Duodenal mucosa (tissue), 2 donors: ENCODE measurements around the gene CGNL1.

Source experiments
- H3K27ac ChIP-seq: one replicate; pipeline ENCODE4 v1.7.0; 2013; ENCODE audit warnings: low read depth, low read length
- H3K27me3 ChIP-seq, 2 donors: one replicate each; pipeline ENCODE4 v1.7.0; 2013; ENCODE audit warnings: low read length in 2 of 2, control low read depth in 1 of 2; ENCODE audit not compliant: insufficient read depth in 2 of 2, control insufficient read depth in 1 of 2
- H3K36me3 ChIP-seq, 2 donors: one replicate each; pipeline ENCODE4 v1.7.0; 2013; ENCODE audit warnings: low read length in 2 of 2, control low read depth in 1 of 2; ENCODE audit not compliant: insufficient read depth in 2 of 2, control insufficient read depth in 1 of 2
- H3K4me1 ChIP-seq, 2 donors: one replicate each; pipeline ENCODE4 v1.7.0; 2013; ENCODE audit warnings: low read length in 2 of 2, control low read depth in 1 of 2; ENCODE audit not compliant: insufficient read depth in 2 of 2, control insufficient read depth in 1 of 2
- H3K4me3 ChIP-seq, 2 donors: one replicate each; pipeline ENCODE4 v1.7.0; 2013; ENCODE audit warnings: low read length in 2 of 2, low read depth in 1 of 2
- H3K9ac ChIP-seq, 2 donors: one replicate each; pipeline ENCODE4 v1.7.0; 2013; ENCODE audit warnings: low read length in 2 of 2, low read depth in 1 of 2
- H3K9me3 ChIP-seq, 2 donors: one replicate each; pipeline ENCODE4 v1.7.0; 2013; ENCODE audit warnings: low read length in 2 of 2, control low read depth in 1 of 2; ENCODE audit not compliant: control insufficient read depth in 1 of 2

CGNL1 gene

DNA sequence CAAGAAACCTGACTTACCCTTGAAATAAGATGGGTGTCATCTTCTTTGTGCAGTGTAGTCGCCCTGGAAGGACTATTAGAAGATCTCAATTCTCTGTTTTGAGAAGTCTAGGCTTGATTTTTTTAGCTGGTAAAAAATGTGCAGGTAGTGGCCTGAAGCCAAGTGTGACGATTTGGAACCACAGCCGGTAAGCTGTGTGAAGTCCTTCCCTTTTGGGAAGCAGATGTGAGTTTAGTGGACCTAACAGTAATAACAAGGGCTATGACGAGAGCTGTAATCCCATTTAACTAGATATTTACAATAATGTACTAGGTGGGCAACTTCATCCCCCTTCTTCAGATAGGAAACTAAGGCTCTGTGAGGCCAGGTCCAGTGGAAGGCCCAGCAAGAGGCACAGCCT lies 133.7 kb downstream of the CGNL1 start:
- no peak overlapping the region for H3K4me3 ChIP-seq
- H3K27me3 ChIP-seq: no peaks in the 10 kb centered on the region
- H3K27ac ChIP-seq: no peak overlapping the region
- no peaks in the 10 kb centered on the region for H3K9me3 ChIP-seq
- H3K4me1 ChIP-seq: peaks cover 16 to 26% of the 10 kb centered on the region in 2 donors
- H3K36me3 ChIP-seq: no peaks in the 10 kb centered on the region
- no peak overlapping the region for H3K9ac ChIP-seq

GRCh38 chr15:57510647-57511046 lies 134.3 kb downstream of the CGNL1 start:
- Histone ChIP-seq H3K4me1 (peaks cover 9 to 19% of the 10 kb centered on the region in 2 donors), H3K9me3 (no peaks in the 10 kb centered on the region), H3K9ac (no peak overlapping the region), H3K27ac (no peak overlapping the region), H3K36me3 (no peaks in the 10 kb centered on the region), H3K27me3 (no peaks in the 10 kb centered on the region), H3K4me3 (no peak overlapping the region)

DNA sequence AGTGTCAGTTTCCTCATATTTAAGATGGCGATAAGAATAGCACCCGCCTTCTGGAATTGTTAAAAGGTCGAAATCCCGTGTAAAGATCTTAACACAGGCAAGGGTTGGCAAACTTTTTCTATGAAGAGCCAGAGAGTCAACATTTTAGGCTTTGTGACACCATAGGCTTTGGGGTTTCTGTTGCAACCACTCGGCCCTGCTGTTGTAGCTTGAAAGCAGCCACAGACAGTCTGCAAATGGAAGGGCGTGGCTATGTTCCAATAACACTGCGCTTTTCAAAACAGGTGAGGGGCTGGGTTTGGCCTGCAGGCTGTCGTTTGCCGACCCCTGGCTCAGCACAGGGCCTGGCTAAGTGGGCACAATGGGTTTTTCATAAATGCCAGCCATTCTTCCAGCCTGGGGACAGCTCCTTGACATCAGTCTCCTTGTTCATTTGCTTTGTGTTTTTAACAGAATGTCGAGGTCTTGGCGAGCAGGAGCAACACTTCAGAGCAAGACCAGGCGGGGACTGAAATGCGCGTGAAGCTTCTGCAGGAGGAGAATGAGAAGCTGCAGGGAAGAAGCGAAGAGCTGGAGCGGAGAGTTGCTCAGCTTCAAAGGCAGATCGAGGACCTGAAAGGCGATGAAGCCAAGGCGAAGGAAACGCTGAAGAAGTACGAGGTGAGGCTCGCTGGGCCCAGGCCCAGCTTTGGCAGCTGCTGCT lies 140.2 kb downstream of the CGNL1 start:
- Histone ChIP-seq H3K27ac (no peak overlapping the region), H3K4me1 (no peaks in the 10 kb centered on the region), H3K4me3 (no peak overlapping the region)

GRCh38 chr15:57517030-57517671 lies 140.8 kb downstream of the CGNL1 start:
- Histone ChIP-seq H3K36me3 (no peaks in the 10 kb centered on the region), H3K4me1 (no peaks in the 10 kb centered on the region), H3K27ac (no peak overlapping the region), H3K9ac (no peak overlapping the region), H3K27me3 (no peaks in the 10 kb centered on the region), H3K4me3 (no peak overlapping the region), H3K9me3 (no peaks in the 10 kb centered on the region)

More for the DNA sequence above, 140.2 kb downstream of the CGNL1 start:
- H3K9me3 ChIP-seq: no peaks in the 10 kb centered on the region
- no peaks in the 10 kb centered on the region for H3K36me3 ChIP-seq
- no peak overlapping the region for H3K9ac ChIP-seq
- H3K27me3 ChIP-seq: no peaks in the 10 kb centered on the region

- Histone ChIP-seq H3K9me3 (no peaks in the 10 kb centered on the region), H3K4me3 (no peak overlapping the region), H3K4me1 (no peaks in the 10 kb centered on the region), H3K27me3 (no peaks in the 10 kb centered on the region), H3K9ac (no peak overlapping the region), H3K36me3 (no peaks in the 10 kb centered on the region), H3K27ac (no peak overlapping the region)
These were observed 142.6 kb downstream of the CGNL1 start for GRCh38 chr15:57518779-57519405.

DNA sequence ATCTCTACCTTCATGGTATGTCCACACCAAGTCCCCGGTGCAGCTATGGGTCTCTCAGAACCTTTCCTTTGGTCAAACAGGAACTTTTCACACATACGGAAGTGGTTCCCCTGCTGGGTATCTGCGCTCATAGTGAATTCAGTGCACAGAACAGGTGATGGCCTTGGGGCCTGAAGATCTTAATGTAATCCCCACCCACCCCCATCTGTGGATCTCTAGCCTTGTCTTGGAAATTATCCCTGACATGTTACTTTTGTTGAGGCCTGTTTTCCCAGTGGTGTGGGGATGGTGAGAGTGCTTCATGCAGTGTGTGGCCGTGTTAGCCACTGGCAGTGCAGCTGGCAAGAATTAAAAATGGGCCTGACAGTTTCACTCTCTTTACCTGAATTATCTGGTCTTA lies 143.5 kb downstream of the CGNL1 start:
- no peaks in the 10 kb centered on the region for H3K4me1 ChIP-seq
- no peaks in the 10 kb centered on the region for H3K9me3 ChIP-seq
- no peaks in the 10 kb centered on the region for H3K36me3 ChIP-seq
- no peak overlapping the region for H3K27ac ChIP-seq
- H3K27me3 ChIP-seq: no peaks in the 10 kb centered on the region
- no peak overlapping the region for H3K9ac ChIP-seq
- no peak overlapping the region for H3K4me3 ChIP-seq

DNA sequence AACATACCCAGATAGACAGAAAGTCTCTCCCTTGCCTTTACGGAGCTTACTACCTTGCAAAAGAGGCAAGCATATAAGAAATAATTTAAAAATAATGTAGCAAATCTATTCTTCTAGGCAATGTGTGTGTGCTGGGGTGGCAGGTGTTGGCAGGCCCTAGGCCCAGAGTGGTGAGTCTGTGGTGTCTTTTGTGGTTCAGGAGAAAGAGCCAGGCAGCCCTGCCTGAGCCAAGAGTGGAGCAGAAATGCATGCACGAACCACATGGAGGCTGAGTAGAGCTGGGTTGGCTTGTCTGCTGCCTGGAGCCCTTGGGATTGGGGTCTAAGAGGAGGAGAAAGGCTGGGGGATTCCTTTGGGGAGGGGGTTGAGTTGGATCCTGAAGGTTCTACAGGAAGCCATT lies 145.2 kb downstream of the CGNL1 start:
- no peak overlapping the region for H3K4me3 ChIP-seq
- no peak overlapping the region for H3K27ac ChIP-seq
- H3K36me3 ChIP-seq: no peaks in the 10 kb centered on the region

GRCh38 chr15:57522148-57522547 lies 145.8 kb downstream of the CGNL1 start:
- Histone ChIP-seq H3K4me1 (no peaks in the 10 kb centered on the region), H3K36me3 (no peaks in the 10 kb centered on the region), H3K9me3 (no peaks in the 10 kb centered on the region), H3K4me3 (no peak overlapping the region), H3K27me3 (no peaks in the 10 kb centered on the region), H3K9ac (no peak overlapping the region), H3K27ac (no peak overlapping the region)

More for the DNA sequence above, 145.2 kb downstream of the CGNL1 start:
- H3K4me1 ChIP-seq: no peaks in the 10 kb centered on the region
- H3K27me3 ChIP-seq: no peaks in the 10 kb centered on the region
- H3K9me3 ChIP-seq: no peaks in the 10 kb centered on the region
- no peak overlapping the region for H3K9ac ChIP-seq

DNA sequence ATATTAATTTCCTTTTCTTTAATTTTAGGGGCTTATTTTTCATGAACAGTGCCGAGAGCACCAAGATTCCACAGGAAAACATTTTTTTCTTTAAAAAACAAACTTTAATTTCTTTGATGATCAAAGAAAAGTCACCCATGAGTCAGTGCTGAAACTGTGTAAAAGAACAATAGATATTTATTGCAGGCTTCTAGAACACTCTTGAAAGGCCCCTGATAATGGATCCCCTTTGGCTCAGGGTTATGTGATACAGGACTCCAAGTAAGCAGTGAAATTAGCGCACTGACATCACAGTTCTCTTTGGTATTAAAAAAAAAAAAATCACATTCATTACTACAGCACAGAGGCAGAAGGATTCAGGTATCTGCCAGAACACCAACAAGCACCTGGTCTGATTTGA lies 149.3 kb downstream of the CGNL1 start:
- H3K9ac ChIP-seq: no peak overlapping the region
- H3K9me3 ChIP-seq: no peaks in the 10 kb centered on the region
- peaks cover 0 to 6% of the 10 kb centered on the region in 2 donors for H3K4me1 ChIP-seq
- H3K4me3 ChIP-seq: no peak overlapping the region
- H3K27me3 ChIP-seq: no peaks in the 10 kb centered on the region
- no peak overlapping the region for H3K27ac ChIP-seq
- H3K36me3 ChIP-seq: no peaks in the 10 kb centered on the region

DNA sequence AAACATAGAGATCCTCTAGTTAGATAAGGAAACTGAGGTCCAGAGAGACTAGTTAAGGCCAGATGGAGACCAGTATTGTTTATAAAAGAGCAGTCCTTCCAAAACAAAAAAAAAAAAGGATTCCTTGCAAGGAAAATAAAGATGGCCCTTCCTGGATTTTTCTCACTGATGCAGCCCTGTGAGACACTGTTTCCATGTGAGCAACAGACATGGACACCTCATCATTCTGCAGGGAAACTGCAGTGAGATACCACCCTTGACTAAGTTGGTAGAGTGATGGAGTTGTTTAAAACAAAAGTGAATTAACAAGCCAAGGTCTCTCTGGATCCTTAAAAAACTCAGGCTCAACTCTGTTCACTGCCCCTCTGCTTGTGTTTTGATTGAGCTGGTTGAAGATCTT lies 149.8 kb downstream of the CGNL1 start:
- H3K27ac ChIP-seq: no peak overlapping the region
- no peaks in the 10 kb centered on the region for H3K9me3 ChIP-seq
- no peak overlapping the region for H3K9ac ChIP-seq
- H3K27me3 ChIP-seq: no peaks in the 10 kb centered on the region
- H3K36me3 ChIP-seq: no peaks in the 10 kb centered on the region
- H3K4me1 ChIP-seq: peaks cover 0 to 6% of the 10 kb centered on the region in 2 donors
- H3K4me3 ChIP-seq: no peak overlapping the region
